PC-3 (cell line): ENCODE results near the gene PLXNA4. TPM values are rescaled to one million over a fixed set of nuclear protein-coding genes. Genes with fewer than 3 reads are reported as not detected.

ENCODE experiments used
- ATAC-seq: fragments of 200-7000 bp; cut with Tn5 transposase; 2 replicates; pipeline ENCODE4 v1.9.1; 2020; ENCODE audit warnings: mild to moderate bottlenecking, moderate library complexity
- BruUV-seq: library from RNA; stranded (reverse); fragments of 400-500 nt; replicated peaks from 2 replicates; lab custom pipeline; 2021; lab: Mats Ljungman, UMichigan
- CTCF ChIA-PET: fragments of 300-600 bp; sonication (Branson Sonifier 250); formaldehyde crosslinking; loops from one replicate; lab custom pipeline; 2022; ENCODE audit warnings: antibody characterized with exemption; lab: Charles Lee
- POLR2A ChIA-PET: fragments of 300-600 bp; sonication (Branson Sonifier 250); formaldehyde crosslinking; loops from one replicate; lab custom pipeline; 2022; ENCODE audit warnings: antibody characterized with exemption; ENCODE audit not compliant: unreplicated experiment; lab: Charles Lee
- DNase-seq: peaks from one replicate; pipeline ENCODE4 v3.0.0-alpha.2; 2015
- H2AFZ ChIP-seq: fragments of 300-600 bp; sonication (generic); 2 replicates; pipeline ENCODE4 v1.6.0; 2016; ENCODE audit warnings: antibody characterized with exemption, low read length
- H3F3A ChIP-seq: fragments of 300-600 bp; sonication (generic); one replicate; pipeline ENCODE4 v1.6.0; 2017; ENCODE audit warnings: antibody characterized with exemption, low read length, control low read depth, mild to moderate bottlenecking; ENCODE audit not compliant: unreplicated experiment
- H3K27ac ChIP-seq: fragments of 300-600 bp; sonication (generic); 2 replicates; pipeline ENCODE4 v1.5.1; 2016; ENCODE audit warnings: mild to moderate bottlenecking, low read length
- H3K27me3 ChIP-seq: fragments of 300-600 bp; sonication (generic); 2 replicates; pipeline ENCODE4 v1.6.1; 2016; ENCODE audit warnings: low read length, mixed read lengths
- H3K36me3 ChIP-seq: fragments of 300-600 bp; sonication (generic); 2 replicates; pipeline ENCODE4 v1.6.1; 2016; ENCODE audit warnings: low read depth, mixed run types, low read length, mixed read lengths
- H3K4me1 ChIP-seq: fragments of 300-600 bp; sonication (generic); 2 replicates; pipeline ENCODE4 v1.5.1; 2016; ENCODE audit warnings: low read length; ENCODE audit not compliant: insufficient read depth
- H3K4me2 ChIP-seq: fragments of 300-600 bp; sonication (generic); 2 replicates; pipeline ENCODE4 v1.6.0; 2016; ENCODE audit warnings: low read length
- H3K4me3 ChIP-seq: fragments of 300-600 bp; sonication (generic); 2 replicates; pipeline ENCODE4 v1.5.1; 2016; ENCODE audit warnings: mild to moderate bottlenecking, low read length, mixed read lengths
- H3K79me2 ChIP-seq: fragments of 300-600 bp; sonication (generic); 2 replicates; pipeline ENCODE4 v1.6.1; 2017; ENCODE audit warnings: low read length, mixed read lengths
- H3K9ac ChIP-seq: fragments of 300-600 bp; sonication (generic); 2 replicates; pipeline ENCODE4 v1.6.0; 2016; ENCODE audit warnings: mild to moderate bottlenecking, low read length
- H3K9me2 ChIP-seq: fragments of 300-600 bp; sonication (generic); replicated peaks from 2 replicates; pipeline ENCODE4 v1.6.1; 2016; ENCODE audit warnings: mixed run types, low read length, mixed read lengths
- H3K9me3 ChIP-seq: fragments of 300-600 bp; sonication (generic); 2 replicates; pipeline ENCODE4 v1.6.1; 2016; ENCODE audit warnings: low read length, mixed read lengths
- H4K20me1 ChIP-seq: fragments of 300-600 bp; sonication (generic); 2 replicates; pipeline ENCODE4 v1.6.1; 2016; ENCODE audit warnings: low read length, mixed read lengths
- EZH2 ChIP-seq: fragments of 300-600 bp; sonication (generic); IDR thresholded peaks from one replicate; pipeline ENCODE4 v1.6.1; 2017; ENCODE audit warnings: antibody characterized with exemption, mild to moderate bottlenecking, low read length; ENCODE audit not compliant: unreplicated experiment
- EZH2phosphoT487 ChIP-seq: fragments of 300-600 bp; sonication (generic); IDR thresholded peaks from 2 replicates; pipeline ENCODE4 v1.6.1; 2018; ENCODE audit warnings: mild to moderate bottlenecking, antibody characterized with exemption, low read length, borderline replicate concordance
- intact Hi-C: fragments of 100-400 bp; cut with micrococcal nuclease; formaldehyde crosslinking; loops from 2 replicates; pipeline ENCODE4 v1.9.0; 2023
- total RNA-seq: library from RNA; depleted of rRNA; stranded (reverse); fragments of >200 nt; gene quantifications from 2 replicates; pipeline ENCODE4 v1.2.3, GENCODE V29; 2014
- TF ChIP-seq, protein P1 (sequence below): fragments of 300-600 bp; sonication (generic); conservative IDR thresholded peaks from 2 replicates; pipeline ENCODE4 v1.5.1; 2017; ENCODE audit warnings: antibody characterized with exemption, low read depth, mild to moderate bottlenecking, low read length

PLXNA4 gene
- total RNA-seq, 1 experiment from 2014 or later = 1.2 TPM

GRCh38 chr7:132245539-132245938 is 330.7 kb downstream of the PLXNA4 start:
- Histone ChIP-seq H3F3A (no peaks in the 10 kb centered on the region), H3K27ac (no peak overlapping the region), H3K9me2 (no peaks in the 10 kb centered on the region), H3K79me2 (no peaks in the 10 kb centered on the region), H3K27me3 (0 out of 2 replicates have a peak, but pooled peaks cover 14% of the 10 kb centered on the region), H2AFZ (no peak overlapping the region), H3K9me3 (no peaks in the 10 kb centered on the region), H3K36me3 (no peaks in the 10 kb centered on the region), H3K4me1 (peaks cover 11% of the 10 kb centered on the region), H3K4me3 (no peak overlapping the region), H3K4me2 (no peak overlapping the region), H3K9ac (no peak overlapping the region), H4K20me1 (no peaks in the 10 kb centered on the region)
- DNase-seq = no peak
- no peak for ATAC-seq
- TF ChIP-seq EZH2phosphoT487 (no peak), EZH2 (no peak)
- TF ChIP-seq, protein P1, sequence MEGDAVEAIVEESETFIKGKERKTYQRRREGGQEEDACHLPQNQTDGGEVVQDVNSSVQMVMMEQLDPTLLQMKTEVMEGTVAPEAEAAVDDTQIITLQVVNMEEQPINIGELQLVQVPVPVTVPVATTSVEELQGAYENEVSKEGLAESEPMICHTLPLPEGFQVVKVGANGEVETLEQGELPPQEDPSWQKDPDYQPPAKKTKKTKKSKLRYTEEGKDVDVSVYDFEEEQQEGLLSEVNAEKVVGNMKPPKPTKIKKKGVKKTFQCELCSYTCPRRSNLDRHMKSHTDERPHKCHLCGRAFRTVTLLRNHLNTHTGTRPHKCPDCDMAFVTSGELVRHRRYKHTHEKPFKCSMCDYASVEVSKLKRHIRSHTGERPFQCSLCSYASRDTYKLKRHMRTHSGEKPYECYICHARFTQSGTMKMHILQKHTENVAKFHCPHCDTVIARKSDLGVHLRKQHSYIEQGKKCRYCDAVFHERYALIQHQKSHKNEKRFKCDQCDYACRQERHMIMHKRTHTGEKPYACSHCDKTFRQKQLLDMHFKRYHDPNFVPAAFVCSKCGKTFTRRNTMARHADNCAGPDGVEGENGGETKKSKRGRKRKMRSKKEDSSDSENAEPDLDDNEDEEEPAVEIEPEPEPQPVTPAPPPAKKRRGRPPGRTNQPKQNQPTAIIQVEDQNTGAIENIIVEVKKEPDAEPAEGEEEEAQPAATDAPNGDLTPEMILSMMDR = no peak
- CTCF ChIA-PET = no interaction called here
- BruUV-seq = no TSS peak
- intact Hi-C loops = no loop called here
- POLR2A ChIA-PET = no interaction called here

DNA sequence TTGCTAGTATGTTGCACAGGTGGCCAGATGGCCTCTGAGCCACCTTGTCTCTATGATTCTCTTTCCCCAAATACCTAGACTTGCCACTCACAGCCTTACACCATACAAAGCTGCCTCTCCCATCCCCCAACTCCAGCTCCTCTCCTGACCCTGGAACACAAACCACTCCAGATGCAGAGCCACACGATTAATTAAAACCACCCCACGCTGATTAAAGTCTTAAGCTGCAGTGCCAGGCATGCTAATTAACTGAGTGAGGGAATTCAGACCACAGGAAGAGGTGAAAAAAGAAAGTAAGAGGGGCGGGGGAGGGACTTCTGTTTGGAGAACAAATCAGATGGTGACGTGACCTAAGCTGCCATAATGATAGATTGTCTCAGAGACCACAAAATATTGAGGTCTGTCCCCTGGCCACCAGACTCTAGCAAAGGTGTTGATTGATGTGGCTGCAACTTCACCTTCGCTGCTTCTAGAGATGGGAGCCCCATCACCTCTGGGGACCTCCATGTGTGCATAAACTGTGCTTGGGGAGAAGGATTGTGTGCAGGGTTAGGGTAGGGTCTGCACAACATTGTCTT is 331.3 kb downstream of the PLXNA4 start:
- Histone ChIP-seq H3K9me2 (no peaks in the 10 kb centered on the region), H3K4me2 (no peak overlapping the region), H3K27me3 (peaks cover 14% of the 10 kb centered on the region; the same call in 1 of the 2 replicates), H3K27ac (no peak overlapping the region), H3K9ac (no peak overlapping the region), H3K9me3 (no peaks in the 10 kb centered on the region), H3K79me2 (no peaks in the 10 kb centered on the region), H3F3A (no peaks in the 10 kb centered on the region), H3K4me1 (peaks cover 6% of the 10 kb centered on the region), H3K36me3 (no peaks in the 10 kb centered on the region), H3K4me3 (no peak overlapping the region), H4K20me1 (no peaks in the 10 kb centered on the region), H2AFZ (no peak overlapping the region)
- DNase-seq (no peak), ATAC-seq (no peak)
- CTCF ChIA-PET = no interaction called here
- POLR2A ChIA-PET = no interaction called here
- intact Hi-C loops = no loop called here
- no TSS peak for BruUV-seq
- TF ChIP-seq EZH2 = no peak
- TF ChIP-seq, protein P1 = no peak
- no peak for TF ChIP-seq EZH2phosphoT487

- Histone ChIP-seq H2AFZ (no peak overlapping the region), H3K27me3 (peaks cover 15% of the 10 kb centered on the region; the same call in 1 of the 2 replicates), H3K9me2 (no peaks in the 10 kb centered on the region), H4K20me1 (no peaks in the 10 kb centered on the region), H3K79me2 (no peaks in the 10 kb centered on the region), H3K4me1 (no peaks in the 10 kb centered on the region), H3K9ac (no peak overlapping the region), H3K27ac (no peak overlapping the region), H3K4me3 (no peak overlapping the region), H3K36me3 (no peaks in the 10 kb centered on the region), H3K4me2 (no peak overlapping the region), H3F3A (no peaks in the 10 kb centered on the region), H3K9me3 (no peaks in the 10 kb centered on the region)
- CTCF ChIA-PET = no interaction called here
- DNase-seq (no peak), ATAC-seq (no peak)
- intact Hi-C loops = no loop called here
- TF ChIP-seq EZH2 (no peak), EZH2phosphoT487 (no peak)
- TF ChIP-seq, protein P1 = no peak
- POLR2A ChIA-PET = no interaction called here
- no TSS peak for BruUV-seq
Measured at GRCh38 chr7:132243463-132243862, 332.8 kb downstream of the PLXNA4 start.
